Coronary artery (tissue), 2 donors: ENCODE measurements around the gene RPS15.

Experiments
- DNase-seq: peaks from one replicate; pipeline ENCODE4 v3.0.0-alpha.2; 2017; ENCODE audit warnings: low spot score
- H3K27ac ChIP-seq, 2 donors: fragments of 200-600 bp; sonication (generic); one replicate each; pipeline ENCODE4 v1.5.1; 2016 to 2019
- H3K4me3 ChIP-seq: fragments of 200-600 bp; sonication (generic); 2 replicates; pipeline ENCODE4 v1.5.1; 2016; ENCODE audit warnings: mild to moderate bottlenecking, moderate library complexity
- TF ChIP-seq, protein P1 (sequence below): fragments of 200-600 bp; sonication (generic); IDR thresholded peaks from one replicate; pipeline ENCODE4 v1.5.1; 2019; ENCODE audit warnings: antibody characterized with exemption

Gene RPS15

DNA sequence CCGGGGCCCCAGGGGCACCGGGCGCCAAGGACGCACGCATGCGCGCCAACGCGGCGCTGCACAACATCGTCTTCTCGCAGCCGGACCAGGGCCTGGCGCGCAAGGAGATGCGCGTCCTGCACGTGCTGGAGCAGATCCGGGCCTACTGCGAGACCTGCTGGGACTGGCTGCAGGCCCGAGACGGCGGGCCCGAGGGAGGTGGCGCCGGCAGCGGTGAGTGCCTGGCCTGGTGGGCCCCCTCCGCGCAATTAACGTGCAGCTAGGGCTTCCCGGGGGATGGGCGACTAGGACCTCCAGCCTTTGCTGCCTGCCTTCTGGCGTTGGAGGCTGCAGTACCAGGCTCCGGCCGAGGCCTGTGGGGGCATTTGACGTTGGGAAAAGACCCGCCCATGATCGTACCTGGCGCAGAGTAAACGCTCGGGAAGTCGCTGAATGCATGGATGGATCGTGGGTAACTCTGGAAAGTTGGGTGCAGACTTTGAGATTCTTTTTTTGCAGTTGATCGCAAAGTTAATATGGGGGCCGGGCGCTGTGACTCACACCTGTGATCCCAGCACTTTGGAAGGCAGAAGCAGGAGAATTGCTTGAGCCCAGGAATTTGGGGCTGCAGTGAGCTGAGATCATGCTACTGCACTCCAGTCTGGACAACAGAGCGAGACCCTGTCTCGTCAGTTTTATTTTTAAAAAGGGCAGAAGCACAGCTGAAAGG is 19.0 kb downstream of the RPS15 start:
- DNase-seq: no peak
- no peak overlapping the region for H3K27ac ChIP-seq

DNA sequence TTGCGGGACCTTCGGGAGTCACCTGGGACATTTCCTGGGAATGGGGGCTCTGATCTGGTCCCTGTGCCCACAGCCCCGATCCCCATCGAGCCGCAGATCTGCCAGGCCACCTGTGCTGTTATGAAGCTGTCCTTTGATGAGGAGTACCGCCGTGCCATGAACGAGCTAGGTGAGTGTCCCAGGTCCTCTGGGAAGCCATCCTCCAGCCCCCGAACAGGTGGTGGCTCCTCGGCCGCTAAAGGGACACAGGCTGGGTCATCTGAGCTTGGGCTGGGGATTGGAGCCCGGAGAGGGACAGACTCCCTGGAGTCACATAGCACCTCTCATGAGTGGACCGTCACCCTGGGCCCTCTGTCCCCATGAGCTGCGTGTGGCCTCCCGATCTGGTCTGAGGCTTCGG is 19.7 kb downstream of the RPS15 start:
- H3K27ac ChIP-seq: no peak overlapping the region
- no peak overlapping the region for H3K4me3 ChIP-seq
- no peak for DNase-seq
- TF ChIP-seq, protein P1, sequence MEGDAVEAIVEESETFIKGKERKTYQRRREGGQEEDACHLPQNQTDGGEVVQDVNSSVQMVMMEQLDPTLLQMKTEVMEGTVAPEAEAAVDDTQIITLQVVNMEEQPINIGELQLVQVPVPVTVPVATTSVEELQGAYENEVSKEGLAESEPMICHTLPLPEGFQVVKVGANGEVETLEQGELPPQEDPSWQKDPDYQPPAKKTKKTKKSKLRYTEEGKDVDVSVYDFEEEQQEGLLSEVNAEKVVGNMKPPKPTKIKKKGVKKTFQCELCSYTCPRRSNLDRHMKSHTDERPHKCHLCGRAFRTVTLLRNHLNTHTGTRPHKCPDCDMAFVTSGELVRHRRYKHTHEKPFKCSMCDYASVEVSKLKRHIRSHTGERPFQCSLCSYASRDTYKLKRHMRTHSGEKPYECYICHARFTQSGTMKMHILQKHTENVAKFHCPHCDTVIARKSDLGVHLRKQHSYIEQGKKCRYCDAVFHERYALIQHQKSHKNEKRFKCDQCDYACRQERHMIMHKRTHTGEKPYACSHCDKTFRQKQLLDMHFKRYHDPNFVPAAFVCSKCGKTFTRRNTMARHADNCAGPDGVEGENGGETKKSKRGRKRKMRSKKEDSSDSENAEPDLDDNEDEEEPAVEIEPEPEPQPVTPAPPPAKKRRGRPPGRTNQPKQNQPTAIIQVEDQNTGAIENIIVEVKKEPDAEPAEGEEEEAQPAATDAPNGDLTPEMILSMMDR: no peak

More for the DNA sequence above, 19.0 kb downstream of the RPS15 start:
- TF ChIP-seq, protein P1: no peak
- no peak overlapping the region for H3K4me3 ChIP-seq

DNA sequence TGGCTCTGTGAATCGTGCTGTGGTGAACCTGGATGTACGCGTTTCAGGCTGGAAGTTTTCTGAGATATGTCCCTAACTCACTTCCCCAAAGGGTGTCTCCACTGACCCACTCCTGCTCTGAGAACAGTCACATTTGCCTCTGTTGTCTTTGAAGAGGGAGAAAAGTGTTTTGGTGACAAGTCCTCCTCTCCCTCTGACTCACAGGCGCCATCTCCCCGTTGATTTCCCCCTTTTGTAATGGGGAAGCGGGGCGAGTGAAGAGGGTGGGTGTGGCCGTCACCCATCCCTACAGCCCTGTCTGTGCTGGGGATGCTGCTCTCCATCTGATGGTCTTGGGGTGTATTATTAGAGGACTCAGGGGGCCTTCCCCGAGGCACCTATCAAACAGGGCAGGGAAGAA is 21.3 kb downstream of the RPS15 start:
- TF ChIP-seq, protein P1: no peak
- no peak for DNase-seq
- Histone ChIP-seq H3K27ac (no peak overlapping the region), H3K4me3 (no peak overlapping the region)

DNA sequence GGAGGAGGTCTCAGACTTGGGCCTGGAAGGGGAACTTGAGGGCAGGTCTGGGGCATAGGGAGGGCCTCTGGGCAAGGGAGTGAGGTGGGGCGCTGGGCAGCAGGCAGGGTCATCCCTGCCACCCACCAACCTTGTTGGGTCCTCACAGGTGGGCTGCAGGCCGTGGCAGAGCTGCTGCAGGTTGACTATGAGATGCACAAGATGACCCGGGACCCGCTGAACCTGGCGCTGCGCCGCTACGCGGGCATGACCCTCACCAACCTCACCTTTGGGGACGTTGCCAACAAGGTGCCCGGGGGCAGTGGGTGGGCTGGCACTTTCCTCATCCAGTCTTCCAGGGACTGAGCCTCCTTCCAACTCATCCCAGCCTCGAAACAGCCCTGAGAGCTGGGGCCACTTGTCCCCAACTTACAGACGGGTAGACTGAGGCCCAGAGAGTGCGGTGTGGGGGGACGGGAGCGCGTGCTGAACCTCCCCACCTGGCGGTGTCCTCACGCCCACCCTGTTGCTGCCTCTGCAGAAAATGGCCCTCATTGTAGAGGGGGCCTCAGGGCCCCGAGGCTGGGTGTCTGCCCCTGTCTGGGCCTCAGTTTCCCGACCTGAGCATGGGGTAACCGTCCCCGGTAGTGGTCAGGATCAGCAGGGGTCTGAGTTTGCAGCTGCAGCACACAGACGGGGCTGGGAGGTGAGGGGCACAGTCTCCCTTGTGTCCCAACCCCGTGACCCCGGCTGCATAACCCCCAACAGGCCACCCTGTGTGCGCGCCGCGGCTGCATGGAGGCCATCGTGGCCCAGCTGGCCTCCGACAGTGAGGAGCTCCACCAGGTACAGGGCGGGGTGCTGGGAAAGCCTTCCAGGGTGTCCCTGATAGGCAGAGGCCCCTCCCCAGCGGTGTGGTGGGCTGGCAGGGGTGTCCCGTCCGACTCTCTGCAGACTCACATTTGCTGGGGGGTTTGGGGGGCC is 22.1 kb downstream of the RPS15 start:
- H3K27ac ChIP-seq: no peak overlapping the region

DNA sequence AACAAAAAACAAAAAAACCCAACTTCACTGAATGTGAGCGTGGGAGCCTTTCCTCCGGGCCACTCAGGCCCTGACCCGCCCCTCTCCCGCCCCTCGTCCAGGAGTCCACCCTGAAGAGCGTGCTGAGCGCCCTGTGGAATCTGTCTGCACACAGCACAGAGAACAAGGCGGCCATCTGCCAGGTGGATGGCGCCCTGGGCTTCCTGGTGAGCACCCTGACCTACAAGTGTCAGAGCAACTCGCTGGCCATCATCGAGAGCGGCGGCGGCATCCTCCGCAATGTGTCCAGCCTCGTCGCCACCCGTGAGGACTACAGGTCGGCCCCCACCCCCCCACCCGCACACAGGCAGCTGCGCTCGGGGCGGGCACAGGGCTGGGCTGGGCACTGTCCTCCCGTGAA is 23.7 kb downstream of the RPS15 start:
- TF ChIP-seq, protein P1: no peak
- no peak for DNase-seq
- Histone ChIP-seq H3K27ac (no peak overlapping the region), H3K4me3 (no peak overlapping the region)

More for the DNA sequence above, 22.1 kb downstream of the RPS15 start:
- TF ChIP-seq, protein P1: no peak
- DNase-seq: no peak
- H3K4me3 ChIP-seq: no peak overlapping the region

DNA sequence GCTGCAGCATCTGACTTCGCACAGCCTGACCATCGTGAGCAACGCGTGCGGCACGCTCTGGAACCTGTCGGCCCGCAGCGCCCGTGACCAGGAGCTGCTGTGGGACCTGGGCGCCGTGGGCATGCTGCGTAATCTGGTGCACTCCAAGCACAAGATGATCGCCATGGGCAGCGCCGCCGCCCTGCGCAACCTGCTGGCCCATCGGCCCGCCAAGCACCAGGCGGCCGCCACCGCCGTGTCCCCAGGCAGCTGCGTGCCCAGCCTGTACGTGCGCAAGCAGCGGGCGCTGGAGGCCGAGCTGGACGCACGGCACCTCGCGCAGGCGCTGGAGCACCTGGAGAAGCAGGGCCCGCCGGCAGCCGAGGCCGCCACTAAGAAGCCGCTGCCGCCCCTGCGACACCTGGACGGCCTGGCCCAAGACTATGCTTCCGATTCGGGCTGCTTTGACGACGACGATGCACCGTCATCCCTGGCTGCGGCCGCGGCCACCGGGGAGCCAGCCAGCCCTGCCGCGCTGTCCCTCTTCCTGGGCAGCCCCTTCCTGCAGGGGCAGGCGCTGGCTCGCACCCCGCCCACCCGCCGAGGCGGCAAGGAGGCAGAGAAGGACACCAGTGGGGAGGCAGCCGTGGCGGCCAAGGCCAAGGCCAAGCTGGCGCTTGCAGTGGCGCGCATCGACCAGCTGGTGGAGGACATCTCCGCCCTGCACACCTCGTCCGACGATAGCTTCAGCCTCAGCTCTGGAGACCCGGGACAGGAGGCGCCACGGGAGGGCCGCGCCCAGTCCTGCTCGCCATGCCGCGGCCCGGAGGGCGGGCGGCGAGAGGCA is 27.2 kb downstream of the RPS15 start:
- H3K4me3 ChIP-seq: no peak overlapping the region

More for the DNA sequence above, 27.2 kb downstream of the RPS15 start:
- DNase-seq: no peak
- no peak overlapping the region for H3K27ac ChIP-seq
- TF ChIP-seq, protein P1: peak; percentile 23
